NCI-H748 (cell line): ENCODE measurements around the gene CTIF.
A peak's percentile ranks its signal among the peaks of the same experiment; 100 is the strongest.

ENCODE experiments used
- DNase-seq: peaks from one replicate; lab custom pipeline; 2025; ENCODE audit not compliant: unreplicated experiment; lab: John Stamatoyannopoulos, UW

Gene CTIF

GRCh38 chr18:48675912-48676311 lies 137.1 kb downstream of the CTIF start:
- no peak for DNase-seq

- no peak for DNase-seq
Measured at GRCh38 chr18:48676346-48676745, 137.5 kb downstream of the CTIF start.

GRCh38 chr18:48676756-48677368 lies 138.0 kb downstream of the CTIF start:
- DNase-seq: peak; percentile 75

GRCh38 chr18:48678237-48679115 lies 139.6 kb downstream of the CTIF start:
- no peak for DNase-seq

- DNase-seq: no peak
Measured at GRCh38 chr18:48679236-48679635, 140.4 kb downstream of the CTIF start.

- no peak for DNase-seq
Measured at GRCh38 chr18:48680339-48681250, 141.8 kb downstream of the CTIF start.

- DNase-seq: no peak
Measured at GRCh38 chr18:48682768-48683167, 143.9 kb downstream of the CTIF start.

- no peak for DNase-seq
Measured at GRCh38 chr18:48683197-48683596, 144.4 kb downstream of the CTIF start.

GRCh38 chr18:48683661-48684060 lies 144.8 kb downstream of the CTIF start:
- DNase-seq: no peak

GRCh38 chr18:48687346-48688042 lies 148.7 kb downstream of the CTIF start:
- DNase-seq: no peak

GRCh38 chr18:48688961-48689360 lies 150.1 kb downstream of the CTIF start:
- DNase-seq: no peak

GRCh38 chr18:48689548-48689947 lies 150.7 kb downstream of the CTIF start:
- no peak for DNase-seq

- no peak for DNase-seq
Measured at GRCh38 chr18:48690494-48690893, 151.7 kb downstream of the CTIF start.

- no peak for DNase-seq
Measured at GRCh38 chr18:48693006-48693405, 154.2 kb downstream of the CTIF start.

GRCh38 chr18:48693625-48694262 lies 154.9 kb downstream of the CTIF start:
- DNase-seq: no peak

- DNase-seq: no peak
Measured at GRCh38 chr18:48694295-48694694, 155.5 kb downstream of the CTIF start.

- no peak for DNase-seq
Measured at GRCh38 chr18:48695671-48696070, 156.8 kb downstream of the CTIF start.

- DNase-seq: no peak
Measured at GRCh38 chr18:48696218-48696617, 157.4 kb downstream of the CTIF start.

GRCh38 chr18:48697441-48697840 lies 158.6 kb downstream of the CTIF start:
- DNase-seq: no peak

- DNase-seq: no peak
Measured at GRCh38 chr18:48698707-48699106, 159.9 kb downstream of the CTIF start.
